NCI-H1105 treated with DMSO at 0.1 percent for 48 hours (cell line): ENCODE data around the gene GRIFIN.

Experiments used
- DNase-seq: peaks from one replicate; lab custom pipeline; 2025; lab: John Stamatoyannopoulos, UW

GRIFIN gene

GRCh38 chr7:2432910-2433712, 43.1 kb downstream of the GRIFIN start:
- DNase-seq, result no peak

- DNase-seq, result no peak
Observed at GRCh38 chr7:2431260-2431867, 44.8 kb downstream of the GRIFIN start.

- DNase-seq, result no peak
Observed at GRCh38 chr7:2425749-2426148, 50.4 kb downstream of the GRIFIN start.
